Spleen (tissue), 11 donors: ENCODE results near the gene SUCNR1. TPM values are rescaled to one million over a fixed set of nuclear protein-coding genes. Genes with fewer than 3 reads are reported as not detected.

Experiments
- DNase-seq: peaks from one replicate; pipeline ENCODE4 v3.0.0-alpha.2; 2020
- H3K27ac ChIP-seq, 8 donors: fragments of 200-600 bp; sonication (generic) in 7 of 8; 1 replicate in 4 of 8; 2 replicates in 4 of 8; pipeline versions ENCODE4 v1.5.0 to v1.8.0; 2016 to 2021; ENCODE audit warnings: inconsistent platforms in 4 of 8, mild to moderate bottlenecking in 4 of 8, moderate library complexity in 1 of 8
- H3K27me3 ChIP-seq, 7 donors: fragments of 200-600 bp; sonication (generic) in 6 of 7; replicated peaks in 1 of 7; 1 replicate in 4 of 7; 2 replicates in 3 of 7; pipeline versions ENCODE4 v1.5.0 to v1.8.0; 2016 to 2021; ENCODE audit warnings: inconsistent platforms in 3 of 7, mild to moderate bottlenecking in 1 of 7
- H3K36me3 ChIP-seq, 6 donors: fragments of 200-600 bp; sonication (generic) in 5 of 6; 1 replicate in 4 of 6; 2 replicates in 2 of 6; pipeline versions ENCODE4 v1.5.0 to v1.8.0; 2016 to 2021; ENCODE audit warnings: inconsistent platforms in 2 of 6
- H3K4me1 ChIP-seq, 6 donors: fragments of 200-600 bp; sonication (generic) in 5 of 6; 1 replicate in 3 of 6; 2 replicates in 3 of 6; pipeline versions ENCODE4 v1.5.0 to v1.8.0; 2016 to 2021; ENCODE audit warnings: inconsistent platforms in 3 of 6
- H3K4me3 ChIP-seq, 8 donors: fragments of 200-600 bp; sonication (generic) in 7 of 8; 1 replicate in 4 of 8; 2 replicates in 4 of 8; pipeline versions ENCODE4 v1.5.0 to v1.8.0; 2016 to 2021; ENCODE audit warnings: inconsistent platforms in 4 of 8, mild to moderate bottlenecking in 4 of 8, moderate library complexity in 2 of 8
- H3K9me3 ChIP-seq, 8 donors: fragments of 200-600 bp; sonication (generic) in 7 of 8; 1 replicate in 4 of 8; 2 replicates in 4 of 8; pipeline versions ENCODE4 v1.5.0 to v1.8.0; 2016 to 2021; ENCODE audit warnings: inconsistent platforms in 4 of 8
- POLR2A ChIP-seq, 3 donors: fragments of 450-650 bp; IDR thresholded peaks; one replicate each; pipeline ENCODE4 v1.5.1; 2017; ENCODE audit warnings: antibody characterized with exemption in 3 of 3, mild to moderate bottlenecking in 1 of 3
- POLR2AphosphoS5 ChIP-seq, 3 donors: sonication (generic); formaldehyde crosslinking; IDR thresholded peaks; one replicate each; pipeline ENCODE4 v1.5.1; 2017; ENCODE audit warnings: antibody characterized with exemption in 3 of 3
- WGBS, 5 donors: extraction: QIAGEN DNeasy Blood & Tissue Kit in 3 of 5; methylation state at CpG; one replicate each; pipeline versions ENCODE4 v1.1.5 to v1.1.7; 2013 to 2018; 5-methylcytosine and 5-hydroxymethylcytosine counted together
- intact Hi-C: fragments of 100-400 bp; cut with DNase I; formaldehyde crosslinking; loops from one replicate; pipeline ENCODE4 v1.15.0; 2023; ENCODE audit warnings: low total_unique reads
- polyA plus RNA-seq, 3 donors: library from polyadenylated mRNA; stranded (reverse); fragments of 200-250 nt; gene quantifications; one replicate each; pipeline ENCODE4 v1.2.1, GENCODE V29; 2013
- total RNA-seq, 7 donors: library from RNA; depleted of rRNA in 3 of 7; stranded (reverse); fragments of >200 nt in 3 of 7; fragmentation: NEBNext Ultra II Directional in 4 of 7; extraction: Animal tissue kit (Norgen Biotek cat#: 25700) in 4 of 7; gene quantifications; one replicate each; pipeline versions ENCODE4 v1.1.0 to v1.2.1, GENCODE V29; 2016 to 2021
- TF ChIP-seq, protein P1 (sequence below), 11 experiments: fragments of 200-600 bp in 7 of 11; fragments of 450-650 bp in 4 of 11; sonication (generic) in 4 of 11; IDR thresholded peaks in 8 of 11; conservative IDR thresholded peaks in 3 of 11; 1 replicate in 7 of 11; 2 replicates in 4 of 11; pipeline versions ENCODE4 v1.4.0 to v1.8.0; 2016 to 2021; ENCODE audit warnings: antibody characterized with exemption in 11 of 11, inconsistent platforms in 4 of 11, mild to moderate bottlenecking in 1 of 11
- donor health status: healthy with polysubstance abuse.
- donor health status: DM: no; HTN: no; CAD: no; lungs with moderate emphysema.
- donor health status: DM: no; HTN: no; CAD: no.
- donor health status: Bipolar disorder and iron deficiency.
- donor health status: healthy.
- donor health status: DM: no; HTN: no; CAD: no.
- donor health status: DM: yes; HTN: yes; CAD: no.

Gene SUCNR1
- total and polyA plus RNA-seq, 10 donors, result 0.37 to 21.5 (median 8.9) TPM

DNA sequence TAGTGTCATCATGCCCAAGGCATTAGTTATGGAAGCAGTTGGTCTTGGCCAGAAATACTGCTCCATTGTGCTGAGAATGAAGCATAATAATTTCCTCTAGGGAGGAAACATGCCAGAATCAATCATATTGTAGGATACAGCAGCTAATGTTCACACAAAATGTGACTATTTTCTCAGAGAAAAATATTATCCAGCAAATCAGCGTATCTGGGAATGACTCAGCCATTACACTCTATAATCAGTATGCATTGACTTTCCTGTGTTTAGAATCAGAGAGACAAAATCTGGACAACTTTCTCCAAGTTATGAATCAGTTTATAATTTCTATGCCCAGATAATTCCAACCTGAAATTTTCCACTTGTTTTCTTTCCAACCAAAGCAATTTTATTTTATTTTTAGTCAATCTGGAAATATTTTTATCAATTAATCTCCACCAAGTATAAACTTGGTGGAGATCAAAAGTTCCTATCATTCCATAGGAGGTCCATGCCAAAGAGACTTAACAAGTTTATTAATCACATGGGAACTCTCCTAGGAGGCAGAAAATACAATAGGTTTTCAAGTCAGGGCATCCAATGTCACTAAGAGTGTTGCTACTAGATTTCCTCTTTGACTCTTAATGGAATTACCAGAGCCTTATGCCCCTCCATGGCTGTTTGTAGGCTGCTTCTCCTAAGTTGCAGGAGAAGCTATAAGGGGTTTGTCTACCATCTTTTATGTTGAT lies 36.4 kb downstream of the SUCNR1 start:
- Histone ChIP-seq H3K36me3 (no peaks in the 10 kb centered on the region), H3K27ac (no peak overlapping the region), H3K27me3 (no peaks in the 10 kb centered on the region), H3K4me1 (no peaks in the 10 kb centered on the region), H3K9me3 (peaks cover 0 to 5% (median 0%) of the 10 kb centered on the region in 8 donors), H3K4me3 (no peak overlapping the region)
- intact Hi-C loops, result loop anchor here (10.0 kb wide), 1 partner anchor 465 kb away; no protein-coding TSS in a partner anchor
- 0 to 87% (median 43%) methylated on average over 1 of the region's 1 CpG for WGBS, 5 donors
- no peak for DNase-seq
- TF ChIP-seq POLR2A (IDR thresholded peaks at IDR 0.05), result no peak
- TF ChIP-seq, protein P1, sequence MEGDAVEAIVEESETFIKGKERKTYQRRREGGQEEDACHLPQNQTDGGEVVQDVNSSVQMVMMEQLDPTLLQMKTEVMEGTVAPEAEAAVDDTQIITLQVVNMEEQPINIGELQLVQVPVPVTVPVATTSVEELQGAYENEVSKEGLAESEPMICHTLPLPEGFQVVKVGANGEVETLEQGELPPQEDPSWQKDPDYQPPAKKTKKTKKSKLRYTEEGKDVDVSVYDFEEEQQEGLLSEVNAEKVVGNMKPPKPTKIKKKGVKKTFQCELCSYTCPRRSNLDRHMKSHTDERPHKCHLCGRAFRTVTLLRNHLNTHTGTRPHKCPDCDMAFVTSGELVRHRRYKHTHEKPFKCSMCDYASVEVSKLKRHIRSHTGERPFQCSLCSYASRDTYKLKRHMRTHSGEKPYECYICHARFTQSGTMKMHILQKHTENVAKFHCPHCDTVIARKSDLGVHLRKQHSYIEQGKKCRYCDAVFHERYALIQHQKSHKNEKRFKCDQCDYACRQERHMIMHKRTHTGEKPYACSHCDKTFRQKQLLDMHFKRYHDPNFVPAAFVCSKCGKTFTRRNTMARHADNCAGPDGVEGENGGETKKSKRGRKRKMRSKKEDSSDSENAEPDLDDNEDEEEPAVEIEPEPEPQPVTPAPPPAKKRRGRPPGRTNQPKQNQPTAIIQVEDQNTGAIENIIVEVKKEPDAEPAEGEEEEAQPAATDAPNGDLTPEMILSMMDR (IDR thresholded peaks at IDR 0.05 in 8 of 11, conservative IDR thresholded peaks at IDR 0.05 in 3 of 11), result no peak
- TF ChIP-seq POLR2AphosphoS5 (IDR thresholded peaks at IDR 0.05), result no peak

- intact Hi-C loops, result loop anchor here (10.0 kb wide), 1 partner anchor 467 kb away; no protein-coding TSS in a partner anchor
- DNase-seq, result no peak
- TF ChIP-seq POLR2A (IDR thresholded peaks at IDR 0.05) (no peak), POLR2AphosphoS5 (IDR thresholded peaks at IDR 0.05) (no peak)
- TF ChIP-seq, protein P1 (IDR thresholded peaks at IDR 0.05 in 8 of 11, conservative IDR thresholded peaks at IDR 0.05 in 3 of 11), result no peak
- Histone ChIP-seq H3K27me3 (no peaks in the 10 kb centered on the region), H3K9me3 (peaks cover 0 to 5% (median 0%) of the 10 kb centered on the region in 8 donors), H3K36me3 (no peaks in the 10 kb centered on the region), H3K27ac (no peak overlapping the region), H3K4me1 (no peaks in the 10 kb centered on the region), H3K4me3 (no peak overlapping the region)
- 86 to 92% (median 89%) methylated on average over 1 of the region's 1 CpG for WGBS, 5 donors
Observed at GRCh38 chr3:151911462-151911861, 38.0 kb downstream of the SUCNR1 start.

GRCh38 chr3:151912028-151912427 lies 38.6 kb downstream of the SUCNR1 start:
- no peak overlapping the region for H3K4me3 ChIP-seq
- no peak for DNase-seq
- intact Hi-C loops, result loop anchor here (10.0 kb wide), 1 partner anchor 467 kb away; no protein-coding TSS in a partner anchor
- H3K27me3 ChIP-seq, result no peaks in the 10 kb centered on the region
- TF ChIP-seq POLR2A (IDR thresholded peaks at IDR 0.05) (no peak), POLR2AphosphoS5 (IDR thresholded peaks at IDR 0.05) (no peak)
- TF ChIP-seq, protein P1 (IDR thresholded peaks at IDR 0.05 in 8 of 11, conservative IDR thresholded peaks at IDR 0.05 in 3 of 11), result no peak
- H3K4me1 ChIP-seq, result no peaks in the 10 kb centered on the region
- H3K9me3 ChIP-seq, result peaks cover 0 to 5% (median 0%) of the 10 kb centered on the region in 8 donors
- WGBS, 5 donors, result 53 to 82% (median 59%) methylated on average over 1 of the region's 1 CpG
- no peaks in the 10 kb centered on the region for H3K36me3 ChIP-seq
- no peak overlapping the region for H3K27ac ChIP-seq

- TF ChIP-seq, protein P1 (IDR thresholded peaks at IDR 0.05 in 8 of 11, conservative IDR thresholded peaks at IDR 0.05 in 3 of 11), result no peak
- TF ChIP-seq POLR2A (IDR thresholded peaks at IDR 0.05) (no peak), POLR2AphosphoS5 (IDR thresholded peaks at IDR 0.05) (no peak)
- no peaks in the 10 kb centered on the region for H3K4me1 ChIP-seq
- intact Hi-C loops, result loop anchor here (10.0 kb wide), 1 partner anchor 472 kb away; no protein-coding TSS in a partner anchor
Observed at GRCh38 chr3:151916781-151917180, 43.3 kb downstream of the SUCNR1 start.

More at GRCh38 chr3:151916781-151917180, 43.3 kb downstream of the SUCNR1 start:
- Histone ChIP-seq H3K4me3 (no peak overlapping the region), H3K36me3 (no peaks in the 10 kb centered on the region), H3K9me3 (no peaks in the 10 kb centered on the region), H3K27ac (no peak overlapping the region), H3K27me3 (no peaks in the 10 kb centered on the region)
- DNase-seq, result no peak
